Stomach (tissue), 4 donors: ENCODE data around the gene LYPLA2.

Experiments
- CTCF ChIP-seq, 7 experiments: fragments of 450-650 bp in 4 of 7; fragments of 200-600 bp in 3 of 7; sonication (generic) in 3 of 7; IDR thresholded peaks; one replicate each; pipeline ENCODE4 v1.5.1; 2016 to 2019; ENCODE audit warnings: antibody characterized with exemption in 7 of 7, control low read depth in 2 of 7, mild to moderate bottlenecking in 1 of 7
- EP300 ChIP-seq: sonication (generic); formaldehyde crosslinking; IDR thresholded peaks from one replicate; pipeline ENCODE4 v1.6.1; 2017; ENCODE audit warnings: antibody characterized with exemption
- POLR2A ChIP-seq, 4 donors: fragments of 450-650 bp; IDR thresholded peaks; one replicate each; pipeline ENCODE4 v1.6.1; 2016; ENCODE audit warnings: antibody characterized with exemption in 4 of 4, control low read depth in 2 of 4, mild to moderate bottlenecking in 1 of 4, moderate library complexity in 1 of 4

DNA sequence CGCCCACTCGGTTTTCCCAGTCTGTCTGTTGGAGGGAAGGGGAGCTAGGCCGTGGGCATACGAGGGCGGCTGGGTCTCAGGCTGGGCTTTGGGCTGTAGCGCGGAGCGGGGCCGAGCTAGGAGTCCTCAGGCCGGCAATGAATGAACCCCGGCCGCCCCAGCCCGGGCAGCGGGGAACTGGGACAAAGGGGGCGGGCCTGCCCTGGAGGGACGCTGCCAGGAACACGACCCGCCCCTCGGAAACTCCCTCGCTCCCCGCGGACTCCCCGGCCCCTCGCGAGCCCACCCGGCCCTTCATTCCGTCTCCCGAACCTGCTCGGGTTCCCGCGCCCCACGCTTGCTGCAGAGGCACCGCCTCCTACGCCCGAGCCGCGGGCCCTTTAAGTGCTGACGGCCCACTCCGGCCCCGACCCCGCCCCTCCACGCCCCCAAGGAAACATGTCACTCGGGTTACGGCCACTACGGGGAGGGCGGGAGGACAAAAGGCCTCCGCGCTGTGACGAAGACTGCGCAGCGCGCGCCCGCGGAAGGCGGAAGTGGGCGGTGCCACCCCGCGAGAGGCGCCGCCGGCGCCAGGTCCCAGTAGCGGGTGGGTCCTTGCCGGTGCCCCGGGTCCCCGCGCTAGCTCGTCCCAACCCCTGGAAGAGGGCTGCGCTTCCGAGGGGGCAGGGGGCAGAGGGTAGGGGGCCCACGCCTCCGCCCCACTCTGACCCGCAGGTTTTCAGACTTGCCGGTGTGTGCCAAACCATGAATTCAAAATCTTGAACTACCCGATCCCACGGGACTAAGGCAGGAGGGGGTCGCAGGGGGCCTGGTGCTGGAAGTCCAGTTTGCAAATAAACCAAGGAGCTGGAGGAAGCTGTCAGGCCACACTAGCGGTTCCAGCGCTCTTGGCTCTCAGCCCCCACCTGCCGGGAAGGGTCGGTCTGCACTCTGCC is 9.7 kb downstream of the LYPLA2 start, which contains the start of gene GALE:
- no peak for TF ChIP-seq CTCF (IDR thresholded peaks at IDR 0.05)
- no peak for TF ChIP-seq EP300
- TF ChIP-seq POLR2A (IDR thresholded peaks at IDR 0.05): peak in 1 of 4 donors; percentile 31
